Liver (tissue), 3 donors: ENCODE results near the gene CPLX3.

ENCODE experiments used
- SP1 ChIP-seq: IDR thresholded peaks from 2 replicates; pipeline ENCODE4 v1.6.1; 2018; ENCODE audit warnings: antibody characterized with exemption, mild to moderate bottlenecking
- TF ChIP-seq, protein P1 (sequence below): IDR thresholded peaks from 2 replicates; pipeline ENCODE4 v1.6.1; 2016; ENCODE audit warnings: antibody characterized with exemption
- TF ChIP-seq, protein P2 (sequence below): fragments of 150-350 bp; IDR thresholded peaks from 2 replicates; pipeline ENCODE4 v1.5.1; 2017; ENCODE audit warnings: improper control_type of control experiment, low read depth, low read length; ENCODE audit not compliant: missing input control
- TF ChIP-seq, protein P3 (sequence below): IDR thresholded peaks from 2 replicates; pipeline ENCODE4 v1.6.1; 2016; ENCODE audit warnings: antibody characterized with exemption, mild to moderate bottlenecking
- donor health status: healthy.
- donor health status: healthy.

DNA sequence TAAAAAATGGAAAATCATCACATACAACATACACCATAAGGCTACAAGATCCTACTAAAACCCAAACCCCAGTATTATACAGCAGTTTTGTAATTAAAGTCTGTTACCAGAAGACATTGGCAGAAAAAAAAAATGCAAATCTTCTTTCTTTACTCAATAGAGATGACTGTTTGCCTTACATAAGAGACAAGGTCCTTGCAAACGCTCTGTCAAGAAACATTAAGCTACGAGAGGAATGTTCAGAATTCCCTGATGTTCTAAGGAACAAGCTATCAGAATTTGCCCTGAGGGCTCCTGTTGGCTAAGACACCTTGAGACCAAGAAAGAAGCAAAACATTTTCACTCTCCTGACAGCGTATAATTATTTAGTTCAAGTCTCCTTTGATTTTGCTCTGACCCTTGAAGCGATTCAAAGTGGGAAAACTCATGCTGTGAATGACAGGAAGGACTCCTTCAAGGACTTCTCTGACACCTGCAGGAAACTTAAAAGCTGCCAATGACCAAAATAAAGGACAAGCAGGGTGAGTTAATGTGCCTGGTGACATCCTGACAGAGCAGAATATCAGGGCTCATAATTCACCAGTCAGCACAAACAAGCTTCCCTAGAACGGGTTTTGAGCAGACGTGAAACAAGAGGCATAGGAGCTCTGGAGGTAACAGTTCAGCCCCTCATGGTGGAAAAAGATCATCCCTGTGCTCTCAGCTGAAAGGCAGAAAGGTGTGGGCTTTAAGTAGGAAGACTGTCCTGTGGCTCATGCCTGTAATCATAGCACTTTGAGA is 44.2 kb downstream of the CPLX3 start:
- TF ChIP-seq, protein P1, sequence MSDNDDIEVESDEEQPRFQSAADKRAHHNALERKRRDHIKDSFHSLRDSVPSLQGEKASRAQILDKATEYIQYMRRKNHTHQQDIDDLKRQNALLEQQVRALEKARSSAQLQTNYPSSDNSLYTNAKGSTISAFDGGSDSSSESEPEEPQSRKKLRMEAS: no peak
- TF ChIP-seq, protein P2, sequence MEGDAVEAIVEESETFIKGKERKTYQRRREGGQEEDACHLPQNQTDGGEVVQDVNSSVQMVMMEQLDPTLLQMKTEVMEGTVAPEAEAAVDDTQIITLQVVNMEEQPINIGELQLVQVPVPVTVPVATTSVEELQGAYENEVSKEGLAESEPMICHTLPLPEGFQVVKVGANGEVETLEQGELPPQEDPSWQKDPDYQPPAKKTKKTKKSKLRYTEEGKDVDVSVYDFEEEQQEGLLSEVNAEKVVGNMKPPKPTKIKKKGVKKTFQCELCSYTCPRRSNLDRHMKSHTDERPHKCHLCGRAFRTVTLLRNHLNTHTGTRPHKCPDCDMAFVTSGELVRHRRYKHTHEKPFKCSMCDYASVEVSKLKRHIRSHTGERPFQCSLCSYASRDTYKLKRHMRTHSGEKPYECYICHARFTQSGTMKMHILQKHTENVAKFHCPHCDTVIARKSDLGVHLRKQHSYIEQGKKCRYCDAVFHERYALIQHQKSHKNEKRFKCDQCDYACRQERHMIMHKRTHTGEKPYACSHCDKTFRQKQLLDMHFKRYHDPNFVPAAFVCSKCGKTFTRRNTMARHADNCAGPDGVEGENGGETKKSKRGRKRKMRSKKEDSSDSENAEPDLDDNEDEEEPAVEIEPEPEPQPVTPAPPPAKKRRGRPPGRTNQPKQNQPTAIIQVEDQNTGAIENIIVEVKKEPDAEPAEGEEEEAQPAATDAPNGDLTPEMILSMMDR: no peak
- TF ChIP-seq SP1: no peak
- TF ChIP-seq, protein P3, sequence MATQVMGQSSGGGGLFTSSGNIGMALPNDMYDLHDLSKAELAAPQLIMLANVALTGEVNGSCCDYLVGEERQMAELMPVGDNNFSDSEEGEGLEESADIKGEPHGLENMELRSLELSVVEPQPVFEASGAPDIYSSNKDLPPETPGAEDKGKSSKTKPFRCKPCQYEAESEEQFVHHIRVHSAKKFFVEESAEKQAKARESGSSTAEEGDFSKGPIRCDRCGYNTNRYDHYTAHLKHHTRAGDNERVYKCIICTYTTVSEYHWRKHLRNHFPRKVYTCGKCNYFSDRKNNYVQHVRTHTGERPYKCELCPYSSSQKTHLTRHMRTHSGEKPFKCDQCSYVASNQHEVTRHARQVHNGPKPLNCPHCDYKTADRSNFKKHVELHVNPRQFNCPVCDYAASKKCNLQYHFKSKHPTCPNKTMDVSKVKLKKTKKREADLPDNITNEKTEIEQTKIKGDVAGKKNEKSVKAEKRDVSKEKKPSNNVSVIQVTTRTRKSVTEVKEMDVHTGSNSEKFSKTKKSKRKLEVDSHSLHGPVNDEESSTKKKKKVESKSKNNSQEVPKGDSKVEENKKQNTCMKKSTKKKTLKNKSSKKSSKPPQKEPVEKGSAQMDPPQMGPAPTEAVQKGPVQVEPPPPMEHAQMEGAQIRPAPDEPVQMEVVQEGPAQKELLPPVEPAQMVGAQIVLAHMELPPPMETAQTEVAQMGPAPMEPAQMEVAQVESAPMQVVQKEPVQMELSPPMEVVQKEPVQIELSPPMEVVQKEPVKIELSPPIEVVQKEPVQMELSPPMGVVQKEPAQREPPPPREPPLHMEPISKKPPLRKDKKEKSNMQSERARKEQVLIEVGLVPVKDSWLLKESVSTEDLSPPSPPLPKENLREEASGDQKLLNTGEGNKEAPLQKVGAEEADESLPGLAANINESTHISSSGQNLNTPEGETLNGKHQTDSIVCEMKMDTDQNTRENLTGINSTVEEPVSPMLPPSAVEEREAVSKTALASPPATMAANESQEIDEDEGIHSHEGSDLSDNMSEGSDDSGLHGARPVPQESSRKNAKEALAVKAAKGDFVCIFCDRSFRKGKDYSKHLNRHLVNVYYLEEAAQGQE: no peak
